HepG2 (cell line): ENCODE results near the gene MED15. TPM values are rescaled to one million over a fixed set of nuclear protein-coding genes. Genes with fewer than 3 reads are reported as not detected.
A peak's percentile ranks its signal among the peaks of the same experiment; 100 is the strongest.

Experiments
- ATAC-seq: fragments of 200-7000 bp; cut with Tn5 transposase; 3 replicates; pipeline ENCODE4 v1.9.1; 2020; ENCODE audit warnings: mild to moderate bottlenecking, moderate library complexity
- BruUV-seq: library from RNA; stranded (reverse); fragments of 400-500 nt; replicated peaks from 2 replicates; lab custom pipeline; 2021; lab: Mats Ljungman, UMichigan
- CTCF ChIA-PET: fragments of 300-600 bp; formaldehyde crosslinking; extraction: SDS; loops from one replicate; lab custom pipeline; 2021; ENCODE audit warnings: low total read pairs, inconsistent platforms, low intra/inter-chr PET ratio; lab: Yijun Ruan, JAX
- POLR2A ChIA-PET: fragments of 350-600 bp; sonication (Branson Sonifier 250); formaldehyde crosslinking; loops from one replicate; lab custom pipeline; 2020; ENCODE audit warnings: antibody characterized with exemption, inconsistent platforms; lab: Yijun Ruan, JAX
- DNase-seq: peaks from one replicate; pipeline ENCODE4 v3.0.0-alpha.2; 2015; ENCODE audit warnings: low spot score
- FAIRE-seq: peaks from 3 replicates; lab custom pipeline; 2011; peaks lifted over from hg19 to GRCh38; lab: Jason Lieb, UNC
- H2AFZ ChIP-seq: one replicate; pipeline ENCODE4 v1.6.1; 2011; ENCODE audit warnings: low read length, inconsistent platforms
- H3K27ac ChIP-seq: fragments of 300-600 bp; 3 replicates; pipeline ENCODE4 v1.8.0; 2011; ENCODE audit warnings: mixed run types, mild to moderate bottlenecking, mixed read lengths, low read length, inconsistent platforms; ENCODE audit not compliant: insufficient read depth; ENCODE audit errors: extremely low read length
- H3K27me3 ChIP-seq, 2 experiments: fragments of 200-600 bp in 1 of 2; 2 replicates in 1 of 2; 3 replicates in 1 of 2; pipeline versions ENCODE4 v1.6.0 to v1.8.0; 2011; ENCODE audit warnings: low read length in 2 of 2, mild to moderate bottlenecking in 2 of 2, moderate library complexity in 2 of 2, inconsistent platforms in 1 of 2; ENCODE audit not compliant: insufficient read depth in 2 of 2, control insufficient read depth in 1 of 2
- H3K36me3 ChIP-seq, 2 experiments: fragments of 200-600 bp in 1 of 2; replicated peaks in 1 of 2; 2 replicates in 1 of 2; 3 replicates in 1 of 2; pipeline versions ENCODE4 v1.5.1 to v1.8.0; 2011; ENCODE audit warnings: low read length in 2 of 2, inconsistent platforms in 1 of 2; ENCODE audit not compliant: insufficient read depth in 2 of 2, control insufficient read depth in 1 of 2
- H3K4me1 ChIP-seq: 2 replicates; pipeline ENCODE4 v1.5.1; 2012; ENCODE audit warnings: low read length, inconsistent platforms; ENCODE audit not compliant: insufficient read depth
- H3K4me2 ChIP-seq: 2 replicates; pipeline ENCODE4 v1.6.0; 2011; ENCODE audit warnings: low read depth, low read length, inconsistent platforms
- H3K4me3 ChIP-seq, 3 experiments: fragments of 200-600 bp in 1 of 3; sonication (generic), shearing (Covaris generic) in 1 of 3; replicated peaks in 1 of 3; 2 replicates each; pipeline ENCODE4 v1.5.1; 2011 to 2016; ENCODE audit warnings: low read length in 3 of 3, inconsistent platforms in 2 of 3, low read depth in 2 of 3, mild to moderate bottlenecking in 2 of 3, control low read depth in 1 of 3, mixed read lengths in 1 of 3; ENCODE audit not compliant: insufficient read depth in 1 of 3
- H3K79me2 ChIP-seq: one replicate; pipeline ENCODE4 v1.6.1; 2011; ENCODE audit warnings: low read length, inconsistent platforms; ENCODE audit not compliant: insufficient read depth
- H3K9ac ChIP-seq: 2 replicates; pipeline ENCODE4 v1.6.0; 2011; ENCODE audit warnings: mild to moderate bottlenecking, low read depth, low read length, inconsistent platforms; ENCODE audit not compliant: insufficient read depth
- H3K9me3 ChIP-seq: 2 replicates; pipeline ENCODE4 v1.5.1; 2012; ENCODE audit warnings: mild to moderate bottlenecking, low read length
- H4K20me1 ChIP-seq: 2 replicates; pipeline ENCODE4 v1.6.0; 2011; ENCODE audit warnings: inconsistent platforms, mild to moderate bottlenecking, low read length, moderate library complexity; ENCODE audit not compliant: insufficient read depth
- GTF3A ChIP-seq: sonication (generic); formaldehyde crosslinking; conservative IDR thresholded peaks from 2 replicates; pipeline ENCODE4 v1.4.0; 2020; ENCODE audit warnings: mild to moderate bottlenecking, missing genetic modification reagents
- IRF2 ChIP-seq: IDR thresholded peaks from 2 replicates; pipeline ENCODE4 v1.6.1; 2018; ENCODE audit warnings: missing genetic modification reagents, missing compliant biosample characterization
- NFIC ChIP-seq: IDR thresholded peaks from 2 replicates; pipeline ENCODE4 v1.6.1; 2012; ENCODE audit warnings: mild to moderate bottlenecking, low read length, inconsistent platforms
- PAXIP1 ChIP-seq: sonication (generic); formaldehyde crosslinking; conservative IDR thresholded peaks from 2 replicates; pipeline ENCODE4 v1.4.0; 2020; ENCODE audit warnings: mild to moderate bottlenecking, missing genetic modification reagents, moderate library complexity
- PITX1 ChIP-seq: sonication (generic); formaldehyde crosslinking; IDR thresholded peaks from 2 replicates; pipeline ENCODE4 v1.5.1; 2020; ENCODE audit warnings: mild to moderate bottlenecking, missing genetic modification reagents
- TBX2 ChIP-seq: sonication (generic); formaldehyde crosslinking; IDR thresholded peaks from 2 replicates; pipeline ENCODE4 v1.5.0; 2020; ENCODE audit warnings: missing genetic modification reagents, mild to moderate bottlenecking, borderline replicate concordance
- TGIF2 ChIP-seq: IDR thresholded peaks from 2 replicates; pipeline ENCODE4 v1.6.1; 2016; ENCODE audit warnings: control low read depth, missing compliant biosample characterization
- ZBTB10 ChIP-seq: sonication (generic); formaldehyde crosslinking; IDR thresholded peaks from 2 replicates; pipeline ENCODE4 v1.4.0; 2020; ENCODE audit warnings: missing genetic modification reagents, borderline replicate concordance
- ZNF574 ChIP-seq: sonication (generic); formaldehyde crosslinking; IDR thresholded peaks from 2 replicates; pipeline ENCODE4 v1.4.0; 2020; ENCODE audit warnings: missing genetic modification reagents
- ZNF761 ChIP-seq: sonication (generic); formaldehyde crosslinking; conservative IDR thresholded peaks from 2 replicates; pipeline ENCODE4 v1.4.0; 2020; ENCODE audit warnings: mild to moderate bottlenecking, missing genetic modification reagents
- ZNF788 ChIP-seq: sonication (generic); formaldehyde crosslinking; IDR thresholded peaks from 2 replicates; pipeline ENCODE4 v1.5.0; 2020; ENCODE audit warnings: mild to moderate bottlenecking, missing genetic modification reagents, borderline replicate concordance
- ZSCAN29 ChIP-seq: sonication (generic); formaldehyde crosslinking; conservative IDR thresholded peaks from 2 replicates; pipeline ENCODE4 v1.4.0; 2020; ENCODE audit warnings: mild to moderate bottlenecking, missing genetic modification reagents
- WGBS: methylation state at CpG from one replicate; pipeline ENCODE4 v1.1.6; 2017; ENCODE audit warnings: low lambda C conversion rate; 5-methylcytosine and 5-hydroxymethylcytosine counted together
- in situ Hi-C: cut with HindIII; loops from 2 replicates; pipeline ENCODE4 v1.10.0; 2017; ENCODE audit warnings: low pct_unique_long_range_greater_than_20kb; ENCODE audit not compliant: extremely low pct_ligation_motif_present
- intact Hi-C: fragments of 100-400 bp; cut with micrococcal nuclease; formaldehyde crosslinking; loops from one replicate; pipeline ENCODE4 v1.10.0; 2022; ENCODE audit not compliant: unreplicated experiment
- polyA plus RNA-seq, 8 experiments: library from polyadenylated mRNA; depleted of rRNA in 3 of 8; stranded (reverse) in 7 of 8; unstranded in 1 of 8; fragments of >200 nt; fragmentation: Illumina TruSeq in 4 of 8; extraction: Trizol in 4 of 8; gene quantifications; 2 replicates each; pipeline versions ENCODE4 v1.2.1 to v1.2.3, GENCODE V29; 2011 to 2016; ENCODE audit warnings: low read depth in 4 of 8, missing spikeins in 1 of 8, mixed read lengths in 1 of 8; ENCODE audit not compliant: insufficient read depth in 1 of 8
- total RNA-seq, 5 experiments: library from RNA; depleted of rRNA; stranded (reverse); fragments of >200 nt; fragmentation: Illumina TruSeq; extraction: Trizol; gene quantifications; 2 replicates each; pipeline ENCODE4 v1.2.3, GENCODE V29; 2016; ENCODE audit warnings: low read depth in 1 of 5

The MED15 gene
- total and polyA plus RNA-seq, 2 of the 13 experiments (the other 11 are each of a cell fraction or from before 2014, with no cell fraction given) = 14.3 to 27.0 TPM

- Histone ChIP-seq H3K9ac (peak overlapping the region; percentile 59), H3K79me2 (peaks cover 29% of the 10 kb centered on the region), H3K4me1 (peaks cover 43% of the 10 kb centered on the region), H3K27me3 (no peaks in the 10 kb centered on the region), H3K36me3 (peaks cover 27 to 67% of the 10 kb centered on the region in 2 experiments), H3K4me2 (peak overlapping the region; percentile 71), H3K4me3 (peak overlapping the region in 1 of 3 experiments; percentile 7; a peak in 1 of 6 replicates), H3K27ac (peak overlapping the region; percentile 89), H2AFZ (no peak overlapping the region), H3K9me3 (no peaks in the 10 kb centered on the region), H4K20me1 (peaks cover 10% of the 10 kb centered on the region)
- DNase-seq (peak; percentile 84), FAIRE-seq (peak; percentile 91), ATAC-seq (peak; percentile 83)
- in situ Hi-C loops (no loop called here), intact Hi-C loops (loop anchor here (1.0 kb wide), 1 partner anchor 43 kb away; no protein-coding TSS in a partner anchor)
- TSS peak; percentile 76 for BruUV-seq
- POLR2A ChIA-PET = interaction anchor here (0.8 to 2.4 kb wide), 7 partner anchors 12 to 159 kb away, joined by 3 to 16 read pairs (median 5); partner anchors contain the start of genes MED15 and ZNF74
- 29% methylated on average over 12 of the region's 15 CpGs for WGBS
- CTCF ChIA-PET = interaction anchor here (1.4 kb wide), 1 partner anchor 11 kb away, joined by 7 read pairs; no protein-coding TSS in a partner anchor
- TF ChIP-seq NFIC (peak; percentile 46; the same call in 1 of the 2 replicates), IRF2 (peak; percentile 80; the same call in 1 of the 2 replicates), TBX2 (CRISPR knock-in tag) (peak; percentile 36; the same call in 1 of the 2 replicates), ZBTB10 (CRISPR knock-in tag) (0 out of 2 replicates have a peak, but pooled peaks have one; percentile 11), PITX1 (CRISPR knock-in tag) (peak; percentile 66), ZNF788 (CRISPR knock-in tag) (peak; percentile 16; the same call in 1 of the 2 replicates), TGIF2 (CRISPR knock-in tag) (peak; percentile 61; the same call in 1 of the 2 replicates), GTF3A (CRISPR knock-in tag) (no peak), PAXIP1 (CRISPR knock-in tag) (peak; percentile 84), ZSCAN29 (CRISPR knock-in tag) (no peak), ZNF574 (peak; percentile 32; the same call in 1 of the 2 replicates), ZNF761 (CRISPR knock-in tag) (no peak)
These were observed 45.3 kb downstream of the MED15 start for GRCh38 chr22:20552443-20553401.
